ENCODE results near the gene HMCES.

- TF ChIP-seq, protein P1, sequence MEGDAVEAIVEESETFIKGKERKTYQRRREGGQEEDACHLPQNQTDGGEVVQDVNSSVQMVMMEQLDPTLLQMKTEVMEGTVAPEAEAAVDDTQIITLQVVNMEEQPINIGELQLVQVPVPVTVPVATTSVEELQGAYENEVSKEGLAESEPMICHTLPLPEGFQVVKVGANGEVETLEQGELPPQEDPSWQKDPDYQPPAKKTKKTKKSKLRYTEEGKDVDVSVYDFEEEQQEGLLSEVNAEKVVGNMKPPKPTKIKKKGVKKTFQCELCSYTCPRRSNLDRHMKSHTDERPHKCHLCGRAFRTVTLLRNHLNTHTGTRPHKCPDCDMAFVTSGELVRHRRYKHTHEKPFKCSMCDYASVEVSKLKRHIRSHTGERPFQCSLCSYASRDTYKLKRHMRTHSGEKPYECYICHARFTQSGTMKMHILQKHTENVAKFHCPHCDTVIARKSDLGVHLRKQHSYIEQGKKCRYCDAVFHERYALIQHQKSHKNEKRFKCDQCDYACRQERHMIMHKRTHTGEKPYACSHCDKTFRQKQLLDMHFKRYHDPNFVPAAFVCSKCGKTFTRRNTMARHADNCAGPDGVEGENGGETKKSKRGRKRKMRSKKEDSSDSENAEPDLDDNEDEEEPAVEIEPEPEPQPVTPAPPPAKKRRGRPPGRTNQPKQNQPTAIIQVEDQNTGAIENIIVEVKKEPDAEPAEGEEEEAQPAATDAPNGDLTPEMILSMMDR (IDR thresholded peaks at IDR 0.05) = no peak
- no peak for TF ChIP-seq EP300 (IDR thresholded peaks at IDR 0.05)
Observed at GRCh38 chr3:129230311-129231019, 48.2 kb upstream of the HMCES start.
